ENCODE measurements around the gene TXNDC17. TPM values are rescaled to one million over a fixed set of nuclear protein-coding genes. Genes with fewer than 3 reads are reported as not detected.
"Not testable (repeated sequence)": the region's sequence is repeated elsewhere in the genome, so short reads cannot be mapped to it uniquely, and the experiment has no call there.

TXNDC17 gene
- total RNA-seq, 1 experiment from 2014 or later, result 101 TPM

DNA sequence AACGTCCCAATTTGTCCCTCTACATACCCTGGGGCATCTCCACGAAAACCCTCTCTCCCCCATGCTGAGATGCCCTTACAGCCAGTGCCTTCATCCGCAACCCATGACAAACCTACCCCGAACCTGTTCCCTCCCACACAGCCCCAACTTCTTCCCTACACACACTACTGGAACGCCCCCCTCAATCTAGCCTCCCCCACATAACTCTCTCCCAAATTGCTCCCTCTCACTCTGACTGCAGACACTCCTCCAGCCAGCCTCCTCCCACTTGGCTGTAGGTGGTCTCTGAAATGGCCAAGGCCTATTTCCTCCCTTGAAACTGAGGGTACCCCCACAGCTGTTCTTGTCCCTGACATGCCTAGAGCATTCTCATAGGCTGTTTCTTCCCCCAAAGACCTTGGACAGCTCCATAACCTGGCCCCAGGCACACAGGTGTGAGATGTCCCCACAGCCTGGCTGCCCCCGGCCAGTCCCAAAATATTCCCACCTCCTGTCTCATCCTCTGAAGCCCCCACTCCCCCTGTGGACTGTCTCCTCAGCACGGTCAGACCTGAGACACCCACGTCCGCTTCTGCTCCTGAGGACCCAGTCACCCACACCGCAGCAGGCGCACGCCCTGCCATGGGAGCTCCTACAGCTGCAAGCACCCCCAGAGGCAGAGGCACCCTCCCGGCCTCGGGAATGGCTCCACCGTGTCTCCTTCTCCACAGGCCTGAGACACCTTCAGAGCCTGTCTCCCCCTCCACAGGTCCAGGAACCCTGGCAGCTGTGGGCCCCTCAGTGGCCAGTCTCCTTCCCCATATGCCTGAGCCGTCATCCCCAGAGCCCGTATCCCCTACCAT is 4.0 kb upstream of the TXNDC17 start:
- no peak for DNase-seq (ENCODE audit: extremely low read depth, low read depth)

DNA sequence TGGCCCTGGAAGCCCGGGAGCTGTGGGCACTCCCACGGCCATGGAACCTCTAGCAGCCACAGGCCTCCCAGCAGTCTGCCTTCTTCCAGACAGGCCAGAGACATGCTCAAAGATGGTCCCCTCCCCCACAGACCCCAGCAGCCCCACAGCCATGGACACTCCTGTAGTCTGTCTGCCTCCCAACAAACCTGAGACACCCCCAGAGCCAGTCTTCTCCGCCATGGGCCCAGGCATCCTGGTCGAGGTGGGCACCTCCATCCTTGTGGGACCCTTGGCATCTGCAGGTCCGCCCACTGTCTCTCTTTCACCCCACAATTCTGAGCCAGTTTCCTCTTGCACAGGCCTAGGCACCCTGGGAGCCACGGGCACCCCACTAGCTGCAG is 3.4 kb upstream of the TXNDC17 start:
- DNase-seq (ENCODE audit: extremely low read depth, low read depth), result no peak

DNA sequence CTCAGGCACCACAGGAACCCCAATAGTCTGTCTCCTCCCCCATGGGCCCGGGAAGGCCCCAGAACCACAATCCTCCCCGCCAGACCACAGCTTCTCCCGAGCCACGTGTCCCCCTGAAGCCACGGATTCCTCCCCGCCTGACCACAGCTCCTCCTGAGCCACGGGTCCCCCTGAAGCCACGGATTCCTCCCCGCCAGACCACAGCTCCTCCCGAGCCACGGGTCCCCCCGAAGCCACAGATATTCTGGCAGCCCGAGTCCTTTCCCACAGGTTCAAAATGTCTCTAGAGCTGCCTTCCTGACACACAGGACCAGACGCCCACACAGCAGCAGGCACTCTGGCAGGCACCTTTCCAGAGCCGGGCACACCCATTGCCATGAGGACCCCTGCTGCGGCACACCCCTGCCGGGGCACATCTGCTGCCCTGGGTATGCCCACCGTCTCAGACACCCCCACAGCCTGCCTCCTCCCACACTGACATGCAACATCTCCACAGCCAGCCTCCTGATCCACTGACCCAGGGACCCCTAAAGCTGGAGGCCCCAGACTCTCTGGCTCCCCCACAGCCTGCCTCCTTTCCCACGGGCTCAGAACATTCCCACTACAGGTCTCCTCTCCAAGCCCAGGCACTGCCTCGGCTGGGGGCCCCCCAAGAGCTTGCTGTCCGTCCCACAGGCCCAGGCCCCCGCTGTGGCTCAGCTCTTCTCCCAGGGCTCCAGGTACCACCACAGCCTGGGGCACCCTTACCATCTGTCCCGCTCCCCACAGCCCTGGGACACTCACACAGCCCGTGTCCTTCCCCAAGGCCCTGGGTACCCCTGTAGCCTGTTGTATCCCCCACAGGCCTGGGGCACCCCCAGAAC is 2.6 kb upstream of the TXNDC17 start:
- no peak for DNase-seq (ENCODE audit: extremely low read depth, low read depth)

DNA sequence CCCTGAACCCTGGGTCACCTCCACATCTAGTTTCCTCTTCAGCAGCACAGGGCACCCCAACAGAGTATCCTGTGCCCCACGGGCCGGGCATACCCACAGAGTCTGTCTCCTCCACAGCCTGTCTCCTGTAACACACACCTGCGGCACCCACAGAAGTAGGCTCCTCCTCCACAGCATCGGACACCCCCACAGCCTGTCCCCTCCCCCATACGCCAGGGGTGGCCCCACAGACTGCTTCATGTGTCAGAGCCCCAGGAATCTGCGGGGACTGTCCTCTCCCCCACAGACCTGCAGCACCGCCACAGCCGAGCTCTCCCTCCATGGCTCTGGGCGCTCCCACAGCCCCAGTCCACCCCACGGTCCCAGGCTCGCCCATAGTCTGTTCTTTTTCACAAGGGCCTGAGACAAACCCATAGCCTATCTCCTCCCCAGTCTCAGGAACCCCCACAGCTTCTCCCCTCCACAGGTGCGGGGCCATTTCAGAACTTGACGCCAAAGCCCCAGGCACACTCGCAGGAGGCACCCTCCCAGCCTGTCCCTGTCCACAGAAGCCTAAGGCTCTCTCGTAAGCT is 1.8 kb upstream of the TXNDC17 start:
- DNase-seq (ENCODE audit: extremely low read depth, low read depth), result no peak

DNA sequence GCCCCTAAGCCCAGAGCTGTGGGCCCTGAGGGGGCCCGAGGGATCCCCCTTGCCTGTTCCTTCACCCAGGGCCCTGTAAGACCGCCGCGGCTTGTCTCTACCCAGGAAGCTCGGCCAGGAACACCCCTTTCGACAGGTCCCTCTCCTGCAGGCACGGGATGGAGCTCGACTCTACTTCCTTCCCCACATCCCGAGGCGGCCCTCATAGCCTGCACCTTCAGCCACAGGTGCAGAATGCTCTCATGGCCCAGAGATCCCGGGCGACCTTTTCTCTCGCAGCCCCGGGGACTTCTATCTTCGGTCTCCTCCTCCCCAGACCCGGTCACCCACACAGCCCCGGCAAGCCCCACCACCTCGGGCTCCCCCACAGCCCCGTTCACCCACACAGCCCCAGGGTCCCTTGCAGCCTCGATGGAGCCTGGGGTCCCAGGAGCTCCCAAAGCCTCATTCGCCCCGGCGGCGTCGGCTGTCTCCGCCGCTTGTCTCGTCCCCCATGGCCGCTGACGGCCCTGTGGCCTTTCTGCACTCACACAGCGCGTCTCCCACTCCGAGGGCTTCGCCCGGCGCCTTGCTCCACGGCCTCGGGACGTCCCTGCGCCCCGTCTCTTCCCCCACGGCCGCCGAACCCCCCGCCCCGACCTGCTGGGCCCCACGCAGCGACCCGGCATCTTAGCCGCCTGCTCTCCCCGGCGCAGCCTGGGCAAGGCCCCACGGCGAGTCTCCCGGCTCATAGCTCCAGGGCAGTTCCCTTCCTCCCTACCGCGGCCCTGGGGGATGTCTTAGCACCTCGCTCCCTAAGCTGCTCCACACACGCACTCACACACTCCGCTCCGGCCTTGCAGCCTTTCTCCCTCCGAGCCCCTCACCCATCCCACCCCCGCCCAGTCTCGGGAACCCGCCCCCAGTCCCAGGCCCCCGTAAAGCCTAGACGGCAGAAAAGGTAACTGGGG is 999 bp upstream of the TXNDC17 start:
- DNase-seq (ENCODE audit: extremely low read depth, low read depth), result no peak

DNA sequence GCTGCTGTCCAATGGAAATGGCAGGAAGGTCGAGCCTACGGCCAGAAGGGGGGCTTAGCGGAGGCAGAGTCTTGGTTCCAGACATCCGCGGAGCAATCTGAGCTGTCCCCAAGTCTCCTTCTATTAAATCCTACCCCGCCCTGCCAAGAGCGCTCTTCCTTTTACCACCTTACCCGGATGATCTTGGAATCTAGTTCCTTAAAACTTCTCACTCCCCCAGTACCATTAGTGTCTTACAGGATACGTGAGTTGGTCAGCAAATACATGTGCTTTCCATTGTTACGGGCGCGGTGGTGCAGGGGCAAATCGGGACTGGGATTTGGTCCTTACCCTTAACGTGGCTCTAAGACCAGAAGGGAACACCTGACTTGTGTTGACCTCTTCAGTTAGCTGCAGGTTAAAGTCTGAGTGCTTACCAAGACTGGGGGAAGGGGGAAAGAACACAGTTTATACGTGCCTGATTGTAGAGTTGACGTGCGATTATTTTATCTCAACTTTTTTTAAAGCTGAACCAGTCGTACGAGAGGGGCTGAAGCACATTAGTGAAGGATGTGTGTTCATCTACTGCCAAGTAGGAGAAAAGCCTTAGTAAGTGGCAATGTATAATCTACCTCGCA is 495 bp downstream of the TXNDC17 start:
- DNase-seq (ENCODE audit: extremely low read depth, low read depth), result no peak

DNA sequence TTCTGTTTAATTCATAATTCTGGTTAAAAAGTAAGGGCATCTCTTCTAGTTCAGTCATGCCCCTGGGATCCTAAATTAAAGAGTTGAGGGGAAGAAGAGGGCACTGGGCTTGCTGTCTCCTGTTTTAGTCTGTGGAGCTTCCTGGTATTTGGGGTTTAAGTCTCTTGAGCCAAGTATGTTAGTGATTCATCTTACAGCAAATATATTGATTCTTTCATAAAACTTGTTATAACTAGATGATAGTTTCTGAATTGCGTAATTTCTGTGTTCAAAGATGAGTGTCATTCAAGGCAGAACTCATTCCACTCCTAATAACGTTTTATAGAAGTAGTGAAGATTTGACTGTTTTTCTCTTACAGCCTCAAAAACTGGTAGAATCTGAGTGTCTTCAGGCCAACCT is 1.7 kb downstream of the TXNDC17 start:
- DNase-seq (ENCODE audit: extremely low read depth, low read depth), result no peak

DNA sequence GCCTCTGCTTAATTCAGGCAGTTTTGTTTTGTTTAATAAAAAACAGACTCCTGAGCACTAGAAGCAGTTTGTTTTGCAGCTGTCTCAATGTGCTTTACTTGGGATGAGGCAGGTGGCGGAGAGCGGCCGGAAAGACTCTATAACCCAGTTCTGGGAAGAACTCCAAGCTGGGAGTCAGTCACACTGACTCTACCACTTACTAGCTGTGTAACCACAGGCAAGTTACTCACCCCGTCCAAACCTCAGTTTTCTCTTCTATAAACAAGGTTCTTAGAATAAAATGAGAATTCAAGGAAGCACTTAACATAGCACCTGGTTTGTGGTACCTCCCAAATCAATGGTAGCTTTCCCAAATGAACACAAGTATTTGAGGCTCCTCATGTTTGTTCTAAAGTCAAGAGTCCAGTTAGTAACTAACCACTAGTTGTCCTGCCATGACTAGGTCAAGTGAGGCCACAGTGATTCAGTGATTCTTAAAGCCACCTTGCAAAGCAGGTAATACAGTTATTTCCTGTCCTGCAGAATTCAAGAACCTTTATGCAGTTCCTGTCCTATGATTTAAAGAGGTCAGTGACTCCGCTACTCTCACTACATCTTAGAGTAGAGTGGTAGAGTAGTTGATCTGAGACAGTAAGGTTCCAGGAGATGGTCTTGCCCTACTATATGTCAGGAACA is 2.7 kb downstream of the TXNDC17 start:
- no peak for DNase-seq (ENCODE audit: extremely low read depth, low read depth)

DNA sequence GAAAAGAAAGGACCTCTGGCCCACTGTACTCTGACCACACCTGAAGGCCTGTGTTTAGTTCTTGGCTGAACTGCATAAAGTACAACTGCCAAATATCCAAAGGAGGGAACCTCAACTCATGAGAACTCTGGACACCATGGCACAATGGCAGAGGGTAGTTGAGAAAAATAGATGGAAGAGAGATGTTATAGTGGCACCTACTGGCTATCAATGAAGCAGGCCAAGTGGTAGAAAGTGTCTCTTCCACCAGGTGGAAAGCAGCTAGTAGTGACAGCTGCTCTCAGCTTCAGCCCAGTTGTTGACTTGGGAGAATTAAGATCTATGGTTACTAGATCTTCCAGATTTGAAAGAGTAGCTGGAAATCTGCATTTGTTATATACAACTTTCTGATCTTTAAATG is 7.3 kb downstream of the TXNDC17 start:
- no peak for DNase-seq (ENCODE audit: extremely low read depth, low read depth)

DNA sequence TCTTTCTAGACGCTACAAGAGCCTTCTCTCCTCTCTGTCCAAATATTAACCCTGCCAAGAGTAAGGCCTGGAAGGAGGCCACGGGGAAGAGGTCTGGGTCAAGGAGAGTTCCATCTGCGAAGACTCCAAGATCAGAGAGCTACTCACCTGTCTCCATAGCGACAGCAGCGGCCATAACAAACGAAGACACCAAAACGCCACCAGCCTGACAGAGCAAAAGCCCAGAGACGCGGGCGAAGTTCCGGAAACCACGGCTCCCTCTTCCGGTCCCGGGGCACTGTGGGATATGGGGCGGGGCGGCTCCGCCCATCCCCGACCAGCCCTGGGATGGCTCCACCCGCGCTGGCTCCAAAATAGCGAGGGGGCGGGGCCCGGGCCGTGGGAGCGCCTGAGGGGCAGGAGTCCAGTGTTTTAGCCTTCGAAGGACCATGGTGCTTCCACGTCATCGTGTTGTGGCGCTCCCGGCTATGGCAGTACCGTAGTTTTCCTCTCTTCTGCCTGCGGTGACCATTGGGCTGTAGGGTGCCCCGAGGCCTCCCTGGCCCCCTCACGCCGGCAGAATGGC is 10.6 kb downstream of the TXNDC17 start, which contains the start of the genes C17orf100 and MED31:
Gene C17orf100, plus strand, starts transcription at position 409 of the 565 bp plus-strand sequence. Its CDS starts 152 bp downstream, at position 561.
Gene MED31, minus strand, starts transcription at position 252 of the 565 bp plus-strand sequence. Its CDS starts 77 bp downstream, at position 175.
- peak; percentile 89 for DNase-seq (ENCODE audit: extremely low read depth, low read depth)

DNA sequence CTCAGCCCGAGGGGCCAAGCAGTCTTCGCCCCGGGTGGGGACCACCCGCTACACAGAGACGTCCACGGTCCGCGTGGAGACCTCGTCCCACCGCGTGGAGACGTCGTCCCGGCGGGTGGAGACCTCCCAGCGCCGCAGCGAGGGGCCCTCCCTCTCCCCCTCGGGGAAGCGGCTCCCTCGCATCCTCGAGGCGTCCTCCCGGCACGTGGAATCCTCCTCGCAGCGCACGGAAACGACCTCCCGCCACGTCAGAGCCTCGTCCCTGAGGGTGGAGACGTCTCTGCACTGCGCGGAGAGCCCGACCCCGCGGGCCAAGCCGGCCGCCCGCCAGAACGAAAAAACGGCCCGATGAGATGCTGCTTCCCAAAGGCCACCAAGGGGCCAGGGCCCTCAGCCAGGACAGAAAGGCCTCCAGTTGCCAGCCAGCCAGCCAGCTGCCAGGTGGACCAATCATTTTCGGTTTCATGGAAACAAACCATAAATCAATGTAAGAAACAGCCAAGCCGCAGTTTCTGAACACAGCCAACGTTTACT is 11.1 kb downstream of the TXNDC17 start:
- no peak for DNase-seq (ENCODE audit: extremely low read depth, low read depth)

DNA sequence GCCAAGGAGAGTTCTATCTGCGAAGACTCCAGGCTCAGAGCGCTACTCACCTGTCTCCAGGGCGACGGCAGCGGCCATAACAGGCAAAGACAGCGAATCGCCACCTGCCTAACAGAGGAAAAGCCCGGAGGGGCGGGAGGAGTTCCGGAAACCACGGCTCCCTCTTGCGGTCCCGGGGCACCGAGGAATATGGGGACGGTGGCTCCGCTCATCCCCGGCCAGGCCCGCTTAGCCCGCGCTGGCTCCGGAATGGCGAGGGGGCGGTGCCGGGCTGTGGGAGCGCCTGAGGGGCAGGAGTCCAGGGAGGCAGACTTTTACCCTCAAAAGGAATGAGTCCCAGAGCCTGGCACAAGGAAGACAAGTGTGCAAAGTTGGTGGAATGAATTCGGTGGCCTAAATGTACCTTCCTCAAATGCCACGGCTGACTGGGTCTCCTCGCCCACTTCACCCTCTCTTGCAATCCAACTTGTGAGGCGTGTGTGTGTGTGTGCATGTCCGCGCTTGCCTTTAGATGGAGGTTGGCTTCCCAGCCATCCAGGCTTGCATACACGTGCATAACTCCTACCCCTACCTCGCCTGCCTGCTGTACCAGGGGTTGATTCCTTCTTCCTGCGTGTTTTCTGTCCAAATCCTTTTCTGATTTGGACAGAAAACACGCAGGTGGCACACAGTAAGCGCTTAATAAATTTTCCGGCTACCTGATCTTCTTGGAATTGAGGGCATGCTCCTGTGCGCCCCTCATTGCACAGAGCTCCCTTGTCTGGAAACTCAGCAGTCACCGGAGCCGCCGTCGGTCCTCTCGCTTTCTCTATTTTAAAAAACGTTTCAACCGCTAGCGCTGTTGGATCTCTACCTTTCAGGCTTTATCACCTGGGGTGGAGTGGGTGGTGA is 14.2 kb downstream of the TXNDC17 start:
- no peak for DNase-seq (ENCODE audit: extremely low read depth, low read depth)

DNA sequence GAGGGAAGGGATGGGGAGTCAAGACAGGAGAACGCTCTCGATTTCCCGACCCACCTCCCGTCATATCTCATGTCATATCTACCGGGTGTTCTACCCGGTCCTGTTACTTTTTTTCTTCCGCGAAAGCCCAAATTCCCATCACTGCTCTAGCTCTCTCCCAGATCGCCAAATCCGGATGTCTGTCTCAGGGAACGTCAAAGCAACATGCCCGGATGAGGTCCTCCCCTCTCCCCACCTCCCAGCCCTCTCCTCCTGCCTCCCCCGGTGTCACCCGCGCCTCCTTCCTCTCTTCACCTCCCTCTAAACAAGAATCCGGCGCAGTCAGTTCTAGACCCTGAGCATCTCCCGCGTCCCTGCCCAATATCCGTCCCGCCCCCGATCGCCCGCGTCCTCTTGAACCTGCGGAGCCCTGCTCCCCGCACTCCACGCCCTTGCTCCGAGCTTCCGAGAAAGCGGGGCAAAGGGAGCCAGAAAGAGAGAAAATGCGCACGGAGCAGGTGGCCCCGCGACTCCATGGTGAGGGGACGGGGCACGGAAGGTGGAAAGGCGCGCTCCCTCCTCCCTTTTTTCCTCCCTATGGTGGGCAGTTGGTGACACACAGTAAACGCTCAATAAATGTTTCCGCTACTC is 15.0 kb downstream of the TXNDC17 start:
- DNase-seq (ENCODE audit: extremely low read depth, low read depth), result not testable (repeated sequence)

DNA sequence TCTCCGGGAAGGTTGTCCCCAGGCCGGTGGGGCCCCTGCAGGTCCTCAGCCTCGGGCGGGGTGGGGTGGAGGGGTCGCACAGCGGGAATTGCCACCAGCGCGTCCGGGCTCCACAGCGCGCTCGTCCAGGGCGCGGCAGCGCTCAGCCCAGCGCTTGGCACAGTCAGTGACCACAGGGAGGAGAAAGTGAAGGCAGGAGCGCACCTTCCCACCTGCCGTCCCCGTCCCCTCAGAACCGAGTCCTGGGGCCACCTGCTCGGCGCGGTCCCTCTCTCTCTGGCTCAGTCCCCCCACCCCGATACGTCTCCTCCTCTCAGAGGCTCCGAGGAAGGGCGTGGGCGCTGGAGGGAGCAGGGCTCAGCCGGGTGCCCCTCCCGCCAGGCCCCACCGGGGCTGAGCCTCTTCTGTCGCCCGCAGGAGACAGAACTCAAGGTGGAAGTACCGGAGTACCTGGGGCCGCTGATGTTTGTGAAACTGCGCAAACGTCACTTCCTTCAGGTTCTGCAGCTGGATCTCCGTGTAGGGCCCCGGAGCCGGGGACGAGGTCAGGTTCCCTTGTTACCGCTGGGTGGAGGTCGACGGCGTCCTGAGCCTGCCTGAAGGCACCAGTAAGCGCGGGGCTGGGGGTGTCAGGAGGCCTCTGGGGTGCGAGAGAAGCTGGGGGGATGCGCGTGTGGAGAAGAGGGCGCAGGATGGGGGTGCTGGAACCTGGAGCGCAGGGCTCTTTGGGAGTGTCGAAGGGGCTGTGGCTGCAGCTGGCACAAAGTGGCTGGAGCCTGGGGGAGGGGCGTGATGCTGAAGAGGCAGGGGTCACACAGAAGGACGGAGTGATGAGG is 16.2 kb downstream of the TXNDC17 start:
- DNase-seq (ENCODE audit: extremely low read depth, low read depth), result not testable (repeated sequence)

DNA sequence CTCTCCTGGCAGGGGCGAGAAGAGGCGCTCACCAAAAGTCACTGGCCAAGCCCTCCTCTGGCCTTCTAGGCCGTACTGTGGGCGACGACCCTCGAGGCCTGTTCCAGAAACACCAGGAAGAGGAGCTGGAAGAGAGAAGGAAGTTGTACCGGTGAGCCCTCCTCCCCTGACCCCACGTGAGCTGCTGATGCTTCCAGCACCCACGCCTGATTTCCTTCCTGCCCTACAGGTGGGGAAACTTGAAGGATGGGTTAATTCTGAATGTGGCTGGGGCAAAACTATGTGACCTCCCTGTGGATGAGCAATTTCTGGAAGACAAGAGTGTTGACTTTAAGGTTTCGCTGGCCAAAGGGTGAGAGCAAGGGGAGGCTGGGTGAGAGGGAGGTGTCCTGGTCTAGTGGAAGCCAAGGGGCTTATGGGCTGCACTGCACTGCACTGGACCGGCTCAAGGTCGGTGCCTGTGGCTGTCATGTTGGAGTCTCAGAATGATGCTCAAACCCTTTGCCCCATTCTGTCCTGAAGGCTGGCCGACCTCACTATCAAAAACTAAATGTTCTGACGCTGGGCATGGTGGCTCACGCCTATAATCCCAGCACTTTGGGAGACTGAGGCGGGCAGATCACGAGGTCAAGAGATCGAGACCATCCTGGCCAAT is 16.9 kb downstream of the TXNDC17 start:
- no peak for DNase-seq (ENCODE audit: extremely low read depth, low read depth)

DNA sequence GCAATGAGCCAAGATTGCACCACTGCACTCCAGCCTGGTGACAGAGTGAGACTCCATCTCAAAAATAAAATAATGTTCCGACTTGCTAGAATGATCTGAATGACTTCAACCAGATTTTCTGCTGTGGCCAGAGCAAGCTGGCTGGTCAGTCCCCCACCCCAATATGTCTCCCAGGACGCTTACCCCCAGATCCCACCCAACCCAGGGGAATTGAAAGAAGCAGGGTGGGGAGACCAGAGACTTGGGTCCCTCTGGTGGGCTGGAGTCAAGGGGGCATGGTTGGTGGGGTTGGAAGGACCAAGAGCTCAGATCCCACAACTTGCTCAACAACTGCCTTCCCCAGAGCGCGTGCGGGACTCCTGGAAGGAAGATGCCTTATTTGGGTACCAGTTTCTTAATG is 17.6 kb downstream of the TXNDC17 start:
- DNase-seq (ENCODE audit: extremely low read depth, low read depth), result not testable (repeated sequence)

All from NCI-H460 (cell line).